GM23338 (cell line): ENCODE results near the gene CADPS. TPM values are rescaled to one million over a fixed set of nuclear protein-coding genes. Genes with fewer than 3 reads are reported as not detected.

Experiments used
- ATAC-seq: fragments of 200-7000 bp; cut with Tn5 transposase; 3 replicates; pipeline ENCODE4 v1.9.1; 2020
- DNase-seq: peaks from one replicate; pipeline ENCODE4 v3.0.0-alpha.2; 2015; ENCODE audit warnings: low spot score
- H2AFZ ChIP-seq: fragments of 200-600 bp; sonication (generic); 2 replicates; pipeline ENCODE4 v1.8.0; 2016; ENCODE audit warnings: antibody characterized with exemption, mild to moderate bottlenecking, moderate library complexity
- H3F3A ChIP-seq: fragments of 200-600 bp; sonication (generic); replicated peaks from 2 replicates; pipeline ENCODE4 v1.8.0; 2017; ENCODE audit warnings: antibody characterized with exemption, mixed run types, low read depth
- H3K27ac ChIP-seq: fragments of 200-600 bp; sonication (generic); 2 replicates; pipeline ENCODE4 v1.6.1; 2016; ENCODE audit warnings: low read depth
- H3K27me3 ChIP-seq: fragments of 200-600 bp; sonication (generic); 2 replicates; pipeline ENCODE4 v1.8.0; 2016; ENCODE audit warnings: mild to moderate bottlenecking, mixed run types, moderate library complexity; ENCODE audit not compliant: insufficient read depth
- H3K36me3 ChIP-seq: fragments of 200-600 bp; sonication (generic); 2 replicates; pipeline ENCODE4 v1.8.0; 2016; ENCODE audit warnings: mild to moderate bottlenecking; ENCODE audit not compliant: insufficient read depth
- H3K4me1 ChIP-seq: fragments of 200-600 bp; sonication (generic); 2 replicates; pipeline ENCODE4 v1.8.0; 2016; ENCODE audit warnings: mild to moderate bottlenecking, moderate library complexity; ENCODE audit not compliant: insufficient read depth
- H3K4me2 ChIP-seq: fragments of 200-600 bp; sonication (generic); 2 replicates; pipeline ENCODE4 v1.7.1; 2017; ENCODE audit warnings: mixed run types
- H3K4me3 ChIP-seq: fragments of 200-600 bp; sonication (generic); 2 replicates; pipeline ENCODE4 v1.6.1; 2016; ENCODE audit warnings: mixed run types
- H3K79me2 ChIP-seq: fragments of 200-600 bp; sonication (generic); replicated peaks from 2 replicates; pipeline ENCODE4 v1.8.0; 2017; ENCODE audit warnings: mild to moderate bottlenecking; ENCODE audit not compliant: insufficient read depth
- H3K9me2 ChIP-seq: fragments of 200-600 bp; sonication (generic); 2 replicates; pipeline ENCODE4 v1.8.0; 2017; ENCODE audit not compliant: insufficient read depth
- H4K20me1 ChIP-seq: fragments of 200-600 bp; sonication (generic); replicated peaks from 2 replicates; pipeline ENCODE4 v1.8.0; 2017; ENCODE audit warnings: mild to moderate bottlenecking; ENCODE audit not compliant: insufficient read depth
- H3K27ac Mint-ChIP-seq: 2 replicates; pipeline ENCODE4 v1.8.0; 2020; ENCODE audit warnings: inconsistent platforms, mild to moderate bottlenecking, moderate library complexity, mixed read lengths
- H3K27me3 Mint-ChIP-seq: 3 replicates; pipeline ENCODE4 v1.8.0; 2022; ENCODE audit warnings: low read depth, mild to moderate bottlenecking, moderate library complexity, mixed read lengths, inconsistent platforms; ENCODE audit not compliant: insufficient read depth, poor library complexity
- H3K36me3 Mint-ChIP-seq: 3 replicates; pipeline ENCODE4 v1.8.0; 2021; ENCODE audit warnings: low read depth, mild to moderate bottlenecking, inconsistent platforms, moderate library complexity, mixed read lengths
- H3K4me1 Mint-ChIP-seq: 3 replicates; pipeline ENCODE4 v1.8.0; 2020; ENCODE audit warnings: mild to moderate bottlenecking, inconsistent platforms, mixed read lengths
- H3K4me3 Mint-ChIP-seq: 3 replicates; pipeline ENCODE4 v1.8.0; 2021; ENCODE audit warnings: moderate library complexity, mild to moderate bottlenecking, inconsistent platforms, mixed read lengths
- H3K9me3 Mint-ChIP-seq: 3 replicates; pipeline ENCODE4 v1.8.0; 2020; ENCODE audit warnings: moderate library complexity, mild to moderate bottlenecking, inconsistent platforms, mixed read lengths
- CREB1 ChIP-seq: fragments of 250-450 bp; sonication (Bioruptor Pico); IDR thresholded peaks from 2 replicates; pipeline ENCODE4 v1.5.0; 2020; ENCODE audit warnings: low read depth, mild to moderate bottlenecking, moderate library complexity
- CTCF ChIP-seq, 2 experiments: fragments of 200-600 bp in 1 of 2; sonication (generic) in 1 of 2; conservative IDR thresholded peaks; 2 replicates each; pipeline versions ENCODE4 v1.5.1 to v1.6.1; 2016 to 2017; ENCODE audit warnings: antibody characterized with exemption in 2 of 2, low read depth in 2 of 2, mild to moderate bottlenecking in 2 of 2, moderate library complexity in 1 of 2
- EZH2 ChIP-seq: fragments of 200-600 bp; sonication (generic); IDR thresholded peaks from one replicate; pipeline ENCODE4 v1.8.0; 2017; ENCODE audit warnings: antibody characterized with exemption, mild to moderate bottlenecking, low read depth; ENCODE audit not compliant: unreplicated experiment
- EZH2phosphoT487 ChIP-seq: fragments of 200-600 bp; sonication (generic); IDR thresholded peaks from one replicate; pipeline ENCODE4 v1.8.1; 2018; ENCODE audit warnings: antibody characterized with exemption; ENCODE audit not compliant: unreplicated experiment
- JUNB ChIP-seq: IDR thresholded peaks from one replicate; pipeline ENCODE4 v1.6.1; 2016; ENCODE audit warnings: antibody characterized with exemption; ENCODE audit not compliant: unreplicated experiment
- NANOG ChIP-seq: IDR thresholded peaks from 2 replicates; pipeline ENCODE4 v1.6.1; 2016; ENCODE audit warnings: antibody characterized with exemption, borderline replicate concordance
- POLR2AphosphoS5 ChIP-seq: IDR thresholded peaks from 2 replicates; pipeline ENCODE4 v1.6.1; 2016; ENCODE audit warnings: antibody characterized with exemption, low read depth
- STAT1 ChIP-seq: IDR thresholded peaks from one replicate; pipeline ENCODE4 v1.6.1; 2016; ENCODE audit warnings: antibody characterized with exemption; ENCODE audit not compliant: unreplicated experiment
- ZNF331 ChIP-seq: fragments of 250-450 bp; sonication (Bioruptor Pico); IDR thresholded peaks from 2 replicates; pipeline ENCODE4 v1.5.0; 2020; ENCODE audit warnings: low read depth, mild to moderate bottlenecking, moderate library complexity
- polyA plus RNA-seq: library from polyadenylated mRNA; unstranded; fragments of >200 nt; fragmentation: Nextera tagmentation; extraction: Ambion mirVana; gene quantifications from 2 replicates; pipeline ENCODE4 v1.2.1, GENCODE V29; 2016
- total RNA-seq: library from RNA; depleted of rRNA; stranded (reverse); fragments of >200 nt; shearing (Covaris generic); gene quantifications from 2 replicates; pipeline ENCODE4 v1.2.3, GENCODE V29; 2014
- TF ChIP-seq, protein P1 (sequence below): fragments of 250-450 bp; sonication (Bioruptor Pico); IDR thresholded peaks from 2 replicates; pipeline ENCODE4 v1.5.0; 2020; ENCODE audit warnings: mild to moderate bottlenecking, moderate library complexity
- TF ChIP-seq, protein P2 (sequence below): IDR thresholded peaks from 2 replicates; pipeline ENCODE4 v1.6.1; 2016; ENCODE audit warnings: antibody characterized with exemption
- TF ChIP-seq, protein P3 (sequence below): IDR thresholded peaks from one replicate; pipeline ENCODE4 v1.6.1; 2018; ENCODE audit warnings: antibody characterized with exemption; ENCODE audit not compliant: unreplicated experiment

CADPS gene
- total and polyA plus RNA-seq, 2 experiments from 2014 or later, result 14.7 to 22.0 TPM

- TF ChIP-seq, protein P1, sequence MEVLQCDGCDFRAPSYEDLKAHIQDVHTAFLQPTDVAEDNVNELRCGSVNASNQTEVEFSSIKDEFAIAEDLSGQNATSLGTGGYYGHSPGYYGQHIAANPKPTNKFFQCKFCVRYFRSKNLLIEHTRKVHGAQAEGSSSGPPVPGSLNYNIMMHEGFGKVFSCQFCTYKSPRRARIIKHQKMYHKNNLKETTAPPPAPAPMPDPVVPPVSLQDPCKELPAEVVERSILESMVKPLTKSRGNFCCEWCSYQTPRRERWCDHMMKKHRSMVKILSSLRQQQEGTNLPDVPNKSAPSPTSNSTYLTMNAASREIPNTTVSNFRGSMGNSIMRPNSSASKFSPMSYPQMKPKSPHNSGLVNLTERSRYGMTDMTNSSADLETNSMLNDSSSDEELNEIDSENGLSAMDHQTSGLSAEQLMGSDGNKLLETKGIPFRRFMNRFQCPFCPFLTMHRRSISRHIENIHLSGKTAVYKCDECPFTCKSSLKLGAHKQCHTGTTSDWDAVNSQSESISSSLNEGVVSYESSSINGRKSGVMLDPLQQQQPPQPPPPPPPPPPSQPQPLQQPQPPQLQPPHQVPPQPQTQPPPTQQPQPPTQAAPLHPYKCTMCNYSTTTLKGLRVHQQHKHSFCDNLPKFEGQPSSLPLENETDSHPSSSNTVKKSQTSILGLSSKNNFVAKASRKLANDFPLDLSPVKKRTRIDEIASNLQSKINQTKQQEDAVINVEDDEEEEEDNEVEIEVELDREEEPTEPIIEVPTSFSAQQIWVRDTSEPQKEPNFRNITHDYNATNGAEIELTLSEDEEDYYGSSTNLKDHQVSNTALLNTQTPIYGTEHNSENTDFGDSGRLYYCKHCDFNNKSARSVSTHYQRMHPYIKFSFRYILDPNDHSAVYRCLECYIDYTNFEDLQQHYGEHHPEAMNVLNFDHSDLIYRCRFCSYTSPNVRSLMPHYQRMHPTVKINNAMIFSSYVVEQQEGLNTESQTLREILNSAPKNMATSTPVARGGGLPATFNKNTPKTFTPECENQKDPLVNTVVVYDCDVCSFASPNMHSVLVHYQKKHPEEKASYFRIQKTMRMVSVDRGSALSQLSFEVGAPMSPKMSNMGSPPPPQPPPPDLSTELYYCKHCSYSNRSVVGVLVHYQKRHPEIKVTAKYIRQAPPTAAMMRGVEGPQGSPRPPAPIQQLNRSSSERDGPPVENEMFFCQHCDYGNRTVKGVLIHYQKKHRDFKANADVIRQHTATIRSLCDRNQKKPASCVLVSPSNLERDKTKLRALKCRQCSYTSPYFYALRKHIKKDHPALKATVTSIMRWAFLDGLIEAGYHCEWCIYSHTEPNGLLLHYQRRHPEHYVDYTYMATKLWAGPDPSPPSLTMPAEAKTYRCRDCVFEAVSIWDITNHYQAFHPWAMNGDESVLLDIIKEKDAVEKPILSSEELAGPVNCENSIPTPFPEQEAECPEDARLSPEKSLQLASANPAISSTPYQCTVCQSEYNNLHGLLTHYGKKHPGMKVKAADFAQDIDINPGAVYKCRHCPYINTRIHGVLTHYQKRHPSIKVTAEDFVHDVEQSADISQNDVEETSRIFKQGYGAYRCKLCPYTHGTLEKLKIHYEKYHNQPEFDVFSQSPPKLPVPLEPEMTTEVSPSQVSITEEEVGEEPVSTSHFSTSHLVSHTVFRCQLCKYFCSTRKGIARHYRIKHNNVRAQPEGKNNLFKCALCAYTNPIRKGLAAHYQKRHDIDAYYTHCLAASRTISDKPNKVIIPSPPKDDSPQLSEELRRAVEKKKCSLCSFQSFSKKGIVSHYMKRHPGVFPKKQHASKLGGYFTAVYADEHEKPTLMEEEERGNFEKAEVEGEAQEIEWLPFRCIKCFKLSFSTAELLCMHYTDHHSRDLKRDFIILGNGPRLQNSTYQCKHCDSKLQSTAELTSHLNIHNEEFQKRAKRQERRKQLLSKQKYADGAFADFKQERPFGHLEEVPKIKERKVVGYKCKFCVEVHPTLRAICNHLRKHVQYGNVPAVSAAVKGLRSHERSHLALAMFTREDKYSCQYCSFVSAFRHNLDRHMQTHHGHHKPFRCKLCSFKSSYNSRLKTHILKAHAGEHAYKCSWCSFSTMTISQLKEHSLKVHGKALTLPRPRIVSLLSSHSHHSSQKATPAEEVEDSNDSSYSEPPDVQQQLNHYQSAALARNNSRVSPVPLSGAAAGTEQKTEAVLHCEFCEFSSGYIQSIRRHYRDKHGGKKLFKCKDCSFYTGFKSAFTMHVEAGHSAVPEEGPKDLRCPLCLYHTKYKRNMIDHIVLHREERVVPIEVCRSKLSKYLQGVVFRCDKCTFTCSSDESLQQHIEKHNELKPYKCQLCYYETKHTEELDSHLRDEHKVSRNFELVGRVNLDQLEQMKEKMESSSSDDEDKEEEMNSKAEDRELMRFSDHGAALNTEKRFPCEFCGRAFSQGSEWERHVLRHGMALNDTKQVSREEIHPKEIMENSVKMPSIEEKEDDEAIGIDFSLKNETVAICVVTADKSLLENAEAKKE, result no peak
- TF ChIP-seq, protein P2, sequence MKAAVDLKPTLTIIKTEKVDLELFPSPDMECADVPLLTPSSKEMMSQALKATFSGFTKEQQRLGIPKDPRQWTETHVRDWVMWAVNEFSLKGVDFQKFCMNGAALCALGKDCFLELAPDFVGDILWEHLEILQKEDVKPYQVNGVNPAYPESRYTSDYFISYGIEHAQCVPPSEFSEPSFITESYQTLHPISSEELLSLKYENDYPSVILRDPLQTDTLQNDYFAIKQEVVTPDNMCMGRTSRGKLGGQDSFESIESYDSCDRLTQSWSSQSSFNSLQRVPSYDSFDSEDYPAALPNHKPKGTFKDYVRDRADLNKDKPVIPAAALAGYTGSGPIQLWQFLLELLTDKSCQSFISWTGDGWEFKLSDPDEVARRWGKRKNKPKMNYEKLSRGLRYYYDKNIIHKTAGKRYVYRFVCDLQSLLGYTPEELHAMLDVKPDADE, result no peak
- TF ChIP-seq POLR2AphosphoS5, result no peak
- TF ChIP-seq EZH2phosphoT487, result no peak
- TF ChIP-seq JUNB, result no peak
- no peak for TF ChIP-seq STAT1
These were observed 378.1 kb downstream of the CADPS start (continued) for GRCh38 chr3:62497156-62497555.

GRCh38 chr3:62496503-62496902, 378.7 kb downstream of the CADPS start:
- Histone ChIP-seq H3F3A (no peaks in the 10 kb centered on the region), H3K4me2 (no peak overlapping the region)
- H3K4me3 Mint-ChIP-seq, result no peak overlapping the region
- TF ChIP-seq, protein P3, sequence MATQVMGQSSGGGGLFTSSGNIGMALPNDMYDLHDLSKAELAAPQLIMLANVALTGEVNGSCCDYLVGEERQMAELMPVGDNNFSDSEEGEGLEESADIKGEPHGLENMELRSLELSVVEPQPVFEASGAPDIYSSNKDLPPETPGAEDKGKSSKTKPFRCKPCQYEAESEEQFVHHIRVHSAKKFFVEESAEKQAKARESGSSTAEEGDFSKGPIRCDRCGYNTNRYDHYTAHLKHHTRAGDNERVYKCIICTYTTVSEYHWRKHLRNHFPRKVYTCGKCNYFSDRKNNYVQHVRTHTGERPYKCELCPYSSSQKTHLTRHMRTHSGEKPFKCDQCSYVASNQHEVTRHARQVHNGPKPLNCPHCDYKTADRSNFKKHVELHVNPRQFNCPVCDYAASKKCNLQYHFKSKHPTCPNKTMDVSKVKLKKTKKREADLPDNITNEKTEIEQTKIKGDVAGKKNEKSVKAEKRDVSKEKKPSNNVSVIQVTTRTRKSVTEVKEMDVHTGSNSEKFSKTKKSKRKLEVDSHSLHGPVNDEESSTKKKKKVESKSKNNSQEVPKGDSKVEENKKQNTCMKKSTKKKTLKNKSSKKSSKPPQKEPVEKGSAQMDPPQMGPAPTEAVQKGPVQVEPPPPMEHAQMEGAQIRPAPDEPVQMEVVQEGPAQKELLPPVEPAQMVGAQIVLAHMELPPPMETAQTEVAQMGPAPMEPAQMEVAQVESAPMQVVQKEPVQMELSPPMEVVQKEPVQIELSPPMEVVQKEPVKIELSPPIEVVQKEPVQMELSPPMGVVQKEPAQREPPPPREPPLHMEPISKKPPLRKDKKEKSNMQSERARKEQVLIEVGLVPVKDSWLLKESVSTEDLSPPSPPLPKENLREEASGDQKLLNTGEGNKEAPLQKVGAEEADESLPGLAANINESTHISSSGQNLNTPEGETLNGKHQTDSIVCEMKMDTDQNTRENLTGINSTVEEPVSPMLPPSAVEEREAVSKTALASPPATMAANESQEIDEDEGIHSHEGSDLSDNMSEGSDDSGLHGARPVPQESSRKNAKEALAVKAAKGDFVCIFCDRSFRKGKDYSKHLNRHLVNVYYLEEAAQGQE, result no peak
- TF ChIP-seq EZH2, result no peak
- no peak for TF ChIP-seq CREB1 (CRISPR knock-in tag)
- no peak for TF ChIP-seq ZNF331
- no peak for TF ChIP-seq NANOG
- TF ChIP-seq JUNB, result no peak
- no peak for TF ChIP-seq EZH2phosphoT487
- no peak for TF ChIP-seq STAT1
- TF ChIP-seq POLR2AphosphoS5, result no peak
- TF ChIP-seq CTCF (conservative IDR thresholded peaks at IDR 0.05; ENCODE audit: low read depth in 2 of 2), result no peak

More at GRCh38 chr3:62496503-62496902, 378.7 kb downstream of the CADPS start:
- Histone ChIP-seq H3K79me2 (no peaks in the 10 kb centered on the region), H3K4me1 (no peaks in the 10 kb centered on the region), H4K20me1 (no peaks in the 10 kb centered on the region), H2AFZ (no peak overlapping the region), H3K4me3 (no peak overlapping the region), H3K27ac (no peak overlapping the region), H3K27me3 (no peaks in the 10 kb centered on the region), H3K9me2 (no peaks in the 10 kb centered on the region), H3K36me3 (no peaks in the 10 kb centered on the region)
- Mint-ChIP-seq H3K27me3 (peaks cover 4% of the 10 kb centered on the region), H3K36me3 (no peaks in the 10 kb centered on the region), H3K4me1 (peaks cover 8% of the 10 kb centered on the region; the same call in 2 of the 3 replicates), H3K9me3 (no peaks in the 10 kb centered on the region; the same call in 2 of the 3 replicates), H3K27ac (no peak overlapping the region)
- DNase-seq, result no peak
- no peak for ATAC-seq
